GM21447 (cell line): ENCODE results near the gene EIF2AK3.
"Not testable (repeated sequence)": the region's sequence is repeated elsewhere in the genome, so short reads cannot be mapped to it uniquely, and the experiment has no call there.

ENCODE experiments used
- ATAC-seq: cut with Tn5 transposase; IDR thresholded peaks from one replicate; pipeline ENCODE4 v1.9.1; 2021; ENCODE audit not compliant: unreplicated experiment

EIF2AK3 gene

GRCh38 chr2:88627055-88627855 is at the start of gene EIF2AK3:
EIF2AK3 (minus strand) TSS chr2:88627464; CDS start chr2:88627274, 190 bp downstream.
- peak; percentile 90 for ATAC-seq

DNA sequence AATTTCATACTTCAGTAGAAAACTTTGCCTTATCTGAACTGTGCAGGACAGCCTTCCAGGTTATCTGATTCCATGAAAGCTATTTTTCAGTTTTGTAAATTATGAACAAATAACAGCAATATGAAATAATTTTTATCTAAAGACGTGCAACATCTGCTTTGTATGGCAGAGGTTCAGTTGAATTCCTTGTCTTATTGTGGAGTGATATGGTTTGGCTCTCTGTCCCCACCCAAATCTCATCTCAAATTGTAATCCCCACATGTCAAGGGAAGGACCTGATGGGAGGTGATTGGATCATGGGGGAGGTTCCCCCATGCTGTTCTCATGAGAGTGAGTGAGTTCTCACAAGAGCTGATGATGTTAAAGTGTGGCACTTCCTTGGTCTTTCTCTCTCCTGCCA is 46.1 kb upstream of the EIF2AK3 start:
- ATAC-seq, result no peak

- ATAC-seq, result no peak
Observed at GRCh38 chr2:88671786-88672427, 44.6 kb upstream of the EIF2AK3 start.

DNA sequence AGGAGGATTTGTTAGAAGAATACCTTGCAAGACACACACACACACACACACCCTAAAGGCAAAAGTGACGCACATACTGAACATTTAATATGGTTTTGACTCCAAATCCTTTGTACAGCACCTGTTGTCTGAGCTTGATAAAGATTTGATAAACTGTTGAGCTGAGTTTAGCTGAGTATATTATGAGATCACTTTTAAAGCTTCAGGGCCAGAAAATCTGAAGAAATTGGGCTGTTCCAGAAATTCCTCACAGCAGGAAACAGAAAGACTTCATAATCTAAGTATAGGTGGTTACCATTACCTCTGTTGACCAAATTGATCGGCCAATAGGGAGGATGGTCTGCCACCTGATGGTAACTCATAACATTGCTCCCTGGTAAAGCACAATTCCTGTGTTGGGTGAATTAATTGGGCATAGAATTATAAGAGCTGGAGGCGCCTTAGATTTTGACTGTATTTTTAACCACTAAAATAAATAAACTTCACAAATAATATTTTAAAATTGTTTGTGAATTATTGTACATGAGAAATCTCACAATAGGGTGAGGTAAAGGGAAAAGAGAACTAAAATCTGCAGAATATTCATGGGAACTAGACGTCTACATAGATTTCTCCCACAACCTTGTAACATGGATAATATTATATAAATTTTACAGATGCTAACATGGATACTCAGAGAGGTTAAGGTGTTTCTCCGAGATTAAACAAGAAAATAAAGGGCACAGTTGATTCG is 42.4 kb upstream of the EIF2AK3 start:
- ATAC-seq, result peak; percentile 94

GRCh38 chr2:88668862-88669261 is 41.6 kb upstream of the EIF2AK3 start:
- ATAC-seq, result no peak

DNA sequence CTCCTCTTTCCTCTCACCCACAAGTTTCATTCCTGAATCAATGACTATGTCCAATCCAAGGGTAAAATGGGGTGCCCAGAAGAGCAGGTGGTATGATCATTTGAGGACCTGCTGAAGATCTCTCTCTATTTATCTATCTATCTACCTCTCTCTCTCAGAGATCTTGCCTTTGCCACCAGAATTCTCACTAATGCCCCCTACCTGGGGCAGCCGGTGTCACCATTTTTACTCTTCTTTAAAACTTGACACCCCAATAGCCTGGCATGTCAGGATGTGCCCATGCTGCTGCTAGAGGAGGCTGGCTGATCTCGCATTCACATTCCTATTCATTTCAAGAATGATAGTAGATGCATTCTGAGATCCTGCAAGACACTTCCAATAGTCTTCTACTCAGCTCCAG is 40.0 kb upstream of the EIF2AK3 start:
- ATAC-seq, result no peak

DNA sequence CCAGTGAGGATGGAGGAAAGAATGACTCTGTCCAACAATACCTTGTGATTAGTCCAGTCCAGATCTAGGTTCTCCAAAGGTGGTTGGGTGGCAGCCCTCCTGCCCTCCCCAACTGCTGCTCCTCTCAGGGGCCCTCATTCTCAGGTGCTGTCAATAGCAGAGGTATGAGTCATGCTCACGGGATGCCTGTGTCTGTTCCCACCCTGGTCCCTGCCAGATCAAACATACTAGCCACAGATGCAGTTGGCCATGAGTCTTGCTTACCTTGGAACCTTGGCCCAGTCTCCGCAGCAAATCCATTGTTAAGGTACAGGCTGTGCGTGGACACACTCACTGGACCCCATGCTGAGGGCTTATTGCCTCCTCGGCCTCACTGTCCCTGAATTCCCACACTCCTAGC is 39.3 kb upstream of the EIF2AK3 start:
- ATAC-seq, result no peak

DNA sequence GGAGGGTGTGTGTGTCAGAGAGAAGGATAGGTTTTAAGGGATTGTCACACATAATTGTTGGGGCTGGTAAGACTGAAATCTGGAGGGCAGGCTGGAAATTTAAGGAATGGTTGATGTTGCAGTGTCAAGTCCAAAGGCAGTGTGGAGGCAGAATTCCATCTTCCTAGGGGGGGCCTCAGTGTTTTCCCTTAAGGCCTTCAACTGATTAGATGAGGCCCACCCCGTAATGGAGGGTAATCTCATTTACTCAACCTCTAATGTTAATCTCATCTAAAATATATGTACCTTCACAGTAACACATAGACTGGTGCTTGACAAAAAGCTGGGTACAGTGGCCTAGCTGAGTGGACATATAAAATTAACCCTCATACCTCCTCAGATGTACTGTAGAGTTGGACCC is 33.4 kb upstream of the EIF2AK3 start:
- no peak for ATAC-seq

DNA sequence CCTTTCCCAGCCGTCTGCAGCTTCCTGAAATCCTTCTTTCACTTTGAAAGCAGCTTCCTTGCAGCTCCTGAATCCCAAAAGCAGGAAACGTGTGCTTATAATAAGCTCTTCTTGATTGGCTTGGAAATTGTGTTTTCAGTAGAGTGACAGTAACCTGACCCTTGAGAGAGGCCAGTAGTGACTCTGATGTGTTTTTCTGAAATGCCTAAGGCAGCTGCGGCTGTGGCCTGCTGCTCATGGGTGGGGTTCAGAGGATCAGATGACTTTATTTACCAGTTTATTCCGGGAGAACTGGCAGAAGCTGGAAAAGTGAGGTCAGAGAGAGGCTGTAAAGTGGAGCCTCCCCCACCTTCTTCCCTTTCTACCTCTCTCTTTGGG is 32.3 kb upstream of the EIF2AK3 start:
- ATAC-seq, result no peak

DNA sequence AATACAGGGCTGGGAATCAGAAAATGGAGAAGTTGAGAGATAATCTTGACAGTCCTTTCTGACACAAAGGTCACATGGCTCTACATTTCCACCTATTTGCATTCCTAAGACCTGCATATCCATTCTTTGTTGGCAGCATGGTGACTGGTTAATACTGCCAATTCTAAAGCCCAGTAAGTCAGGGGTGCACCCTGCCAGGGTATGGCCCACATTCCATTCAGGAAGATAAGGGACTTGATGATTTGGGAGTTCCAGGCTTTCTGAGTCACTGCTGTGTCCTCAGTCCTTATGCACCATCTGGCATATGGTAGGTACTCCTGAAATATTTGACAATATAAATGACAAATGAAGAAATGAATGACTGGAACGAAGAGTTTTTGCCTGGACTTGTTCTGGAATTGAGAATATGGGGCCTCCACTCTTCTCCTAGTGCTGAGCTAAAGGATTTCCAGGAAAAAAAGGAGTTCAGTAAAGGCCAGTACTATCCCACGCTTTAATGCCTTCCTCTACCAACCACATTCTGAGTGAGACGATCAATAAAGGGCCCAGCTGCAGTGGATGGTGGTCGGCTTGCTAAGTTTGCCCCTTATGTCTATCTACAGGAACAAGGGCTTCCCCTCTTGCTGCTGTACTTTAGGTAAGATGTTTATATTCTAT is 31.7 kb upstream of the EIF2AK3 start:
- ATAC-seq, result no peak

GRCh38 chr2:88658326-88658725 is 31.1 kb upstream of the EIF2AK3 start:
- ATAC-seq, result no peak

DNA sequence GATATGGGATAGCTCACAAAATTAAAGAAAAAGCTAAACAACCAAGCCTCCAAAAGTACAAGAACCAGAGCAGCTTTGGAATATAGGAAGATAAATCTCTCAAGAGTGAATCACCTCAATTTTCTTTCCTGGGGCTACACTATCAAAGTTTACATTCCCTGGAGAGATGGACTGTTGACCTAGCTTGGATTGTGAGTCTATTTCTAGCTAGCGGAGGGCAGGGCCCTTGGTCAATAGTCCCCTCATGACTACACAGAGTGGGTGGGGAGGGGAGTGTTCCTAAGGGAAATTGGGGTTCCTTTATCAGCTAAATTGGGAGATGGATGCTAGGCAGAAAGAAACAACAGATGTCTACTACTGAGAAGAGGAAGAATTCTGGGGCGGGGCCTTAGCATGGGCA is 29.9 kb upstream of the EIF2AK3 start:
- no peak for ATAC-seq

DNA sequence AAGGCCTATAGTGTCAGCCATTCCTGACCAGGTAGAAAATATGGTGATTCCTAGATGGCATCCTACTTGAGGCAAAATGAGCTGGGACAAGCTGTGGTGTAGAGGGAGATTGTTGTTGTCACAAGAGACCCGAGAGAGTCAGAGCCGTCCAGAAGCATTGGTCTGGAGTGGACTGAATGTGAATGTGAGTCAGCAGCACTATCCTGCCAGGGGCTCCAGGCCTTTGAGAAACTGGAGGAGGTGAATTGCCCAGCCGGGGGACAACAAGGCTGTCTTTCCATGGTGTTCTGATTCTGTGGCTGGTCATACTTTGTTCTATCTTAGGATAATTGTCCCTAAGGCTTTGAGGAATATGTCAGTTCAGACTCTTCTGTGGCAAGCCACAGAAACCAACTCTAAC is 29.4 kb upstream of the EIF2AK3 start:
- no peak for ATAC-seq

- no peak for ATAC-seq
Observed at GRCh38 chr2:88654714-88655113, 27.4 kb upstream of the EIF2AK3 start.

DNA sequence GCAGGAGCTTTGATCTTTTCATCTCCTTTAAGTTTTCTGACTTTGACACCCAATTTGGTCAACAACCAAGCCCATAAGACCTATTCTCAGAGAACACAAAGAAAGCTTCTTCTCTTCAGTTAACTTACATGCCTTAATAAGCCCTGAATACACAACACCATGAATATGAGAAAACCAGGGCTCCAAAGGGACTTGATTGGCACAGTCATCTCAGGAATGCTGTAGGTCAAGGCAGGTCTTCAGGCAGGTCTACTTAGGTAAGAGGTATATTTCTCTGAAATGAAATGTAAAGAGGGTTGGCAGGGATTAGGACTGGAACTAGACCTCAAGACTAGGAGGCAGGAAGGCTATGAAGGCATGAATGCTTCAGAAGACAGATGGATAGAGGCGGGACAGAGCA is 24.4 kb upstream of the EIF2AK3 start:
- no peak for ATAC-seq

GRCh38 chr2:88645291-88645882 is 18.1 kb upstream of the EIF2AK3 start:
- ATAC-seq, result not testable (repeated sequence)

GRCh38 chr2:88642278-88642677 is 15.0 kb upstream of the EIF2AK3 start:
- ATAC-seq, result no peak

DNA sequence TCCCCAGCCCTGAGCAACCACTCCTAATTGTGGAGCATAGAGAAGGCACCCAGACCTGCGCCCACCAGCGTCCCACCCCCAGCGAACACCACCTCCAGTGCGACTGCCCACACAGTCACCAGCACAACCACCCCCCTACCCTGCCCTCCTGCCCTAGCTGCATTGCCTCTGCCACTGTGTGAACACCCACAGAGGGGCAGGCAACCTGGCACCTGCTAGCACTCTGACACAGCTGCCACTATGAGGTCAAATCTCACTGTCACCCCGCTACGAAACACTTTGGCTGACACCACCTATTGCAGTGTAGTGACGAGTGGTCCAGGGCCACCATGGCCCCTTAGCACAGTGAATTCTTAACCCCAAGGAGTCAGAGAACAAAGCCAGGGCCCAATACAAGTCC is 14.1 kb upstream of the EIF2AK3 start:
- ATAC-seq, result no peak

DNA sequence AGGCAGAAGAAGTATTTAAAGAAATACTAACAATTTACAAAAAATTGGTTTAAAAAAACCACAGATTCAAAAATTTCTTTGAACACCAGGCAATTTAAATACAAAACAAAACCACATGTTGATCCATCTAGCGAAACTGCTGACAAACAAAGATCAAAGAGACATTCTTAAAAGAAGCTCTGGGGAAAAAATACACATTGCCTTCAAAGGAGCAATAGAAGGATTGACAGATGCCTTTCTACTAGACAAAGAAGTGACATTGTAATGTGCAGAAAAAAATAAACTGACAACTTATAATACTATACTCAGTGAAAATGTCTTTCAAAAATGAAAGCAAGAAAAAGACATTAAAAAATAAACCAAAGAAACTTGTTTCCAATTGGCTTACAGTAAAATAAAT is 12.6 kb upstream of the EIF2AK3 start:
- ATAC-seq, result no peak

GRCh38 chr2:88638743-88639142 is 11.5 kb upstream of the EIF2AK3 start:
- ATAC-seq, result no peak

- ATAC-seq, result no peak
Observed at GRCh38 chr2:88638123-88638650, 10.9 kb upstream of the EIF2AK3 start.
